SKM-1 (cell line): Measurements from ENCODE around the gene ARHGEF10L.
"Not testable (repeated sequence)": the region's sequence is repeated elsewhere in the genome, so short reads cannot be mapped to it uniquely, and the experiment has no call there.

Experiments
- DNase-seq: peaks from one replicate; lab custom pipeline; 2025; ENCODE audit not compliant: unreplicated experiment; lab: John Stamatoyannopoulos, UW

The ARHGEF10L gene

DNA sequence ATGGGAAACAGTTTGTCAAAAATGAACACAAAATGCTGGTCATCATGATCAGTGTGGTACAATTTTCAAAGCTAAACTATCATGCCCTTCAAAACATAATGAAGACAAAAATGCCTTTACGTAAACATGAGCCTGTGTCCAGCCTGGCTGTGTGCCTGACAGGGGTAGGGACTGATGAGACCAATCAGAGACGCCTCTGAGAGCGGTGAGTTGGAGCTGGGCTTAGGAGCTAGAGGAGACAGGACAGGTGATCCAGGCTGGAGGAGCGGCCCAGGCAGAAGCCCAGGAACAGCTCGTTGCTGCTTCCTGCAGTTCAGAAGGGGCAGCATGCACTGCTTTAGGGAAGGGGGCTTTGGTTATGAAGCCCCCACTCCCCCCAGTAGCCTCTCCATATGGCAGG is 70.0 kb downstream of the ARHGEF10L start:
- DNase-seq: no peak

DNA sequence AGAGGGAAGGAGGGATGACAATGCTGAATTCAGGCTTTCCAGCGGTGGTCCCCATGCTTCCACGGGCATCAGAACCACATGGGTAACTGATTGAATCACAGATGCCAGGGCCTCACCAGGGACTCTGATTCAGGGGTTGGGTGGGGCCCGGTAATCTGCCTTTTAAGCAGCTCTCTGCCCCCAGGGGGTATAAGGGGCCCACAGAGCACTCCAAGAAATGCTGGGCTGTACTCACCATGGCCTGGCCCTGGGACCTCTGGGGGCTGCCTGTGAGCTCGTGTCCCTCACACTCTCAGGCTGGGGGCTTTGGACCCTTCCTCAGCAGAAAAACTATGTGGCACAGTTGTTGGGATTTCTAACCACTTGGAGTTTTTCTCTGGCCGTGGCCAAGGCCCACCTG is 70.6 kb downstream of the ARHGEF10L start:
- DNase-seq: no peak

DNA sequence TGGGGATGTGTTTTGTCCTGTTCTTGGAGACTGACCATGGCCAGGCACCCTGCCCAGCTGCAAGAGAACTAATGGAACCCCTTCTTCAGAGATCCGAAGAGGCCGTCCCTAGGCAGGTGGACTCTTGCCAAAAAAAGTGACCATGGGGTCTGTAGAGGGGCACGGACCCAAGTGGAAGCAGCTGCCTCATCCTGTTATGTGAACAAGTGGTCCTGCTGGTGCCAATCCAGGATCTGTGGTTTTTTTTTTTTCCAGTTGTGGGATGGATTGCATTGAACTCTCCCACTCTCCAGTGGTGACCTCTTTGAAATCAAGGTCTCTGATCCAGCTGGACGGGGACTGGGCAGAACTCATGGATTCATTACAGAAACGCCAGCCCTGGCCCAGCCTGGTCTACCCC is 71.2 kb downstream of the ARHGEF10L start:
- DNase-seq: no peak

DNA sequence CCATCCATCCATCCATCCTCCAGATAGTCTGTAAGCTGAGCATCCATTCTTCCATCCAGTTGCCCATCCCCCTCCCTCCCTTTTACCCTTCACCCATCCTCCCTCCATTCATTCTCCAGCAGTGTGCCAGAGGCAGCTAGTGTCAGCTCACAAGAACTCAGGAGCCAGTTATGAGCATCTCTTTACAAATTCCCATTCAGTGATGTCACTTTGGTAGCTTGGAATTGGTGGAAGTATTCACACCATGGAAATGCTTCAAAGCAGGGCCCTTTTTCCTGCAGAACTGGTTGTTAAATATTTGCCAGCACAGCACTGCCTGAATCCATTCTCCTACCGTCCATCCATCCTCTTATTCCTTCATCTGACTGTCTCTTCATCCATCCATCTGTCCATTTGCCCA is 72.5 kb downstream of the ARHGEF10L start:
- no peak for DNase-seq

DNA sequence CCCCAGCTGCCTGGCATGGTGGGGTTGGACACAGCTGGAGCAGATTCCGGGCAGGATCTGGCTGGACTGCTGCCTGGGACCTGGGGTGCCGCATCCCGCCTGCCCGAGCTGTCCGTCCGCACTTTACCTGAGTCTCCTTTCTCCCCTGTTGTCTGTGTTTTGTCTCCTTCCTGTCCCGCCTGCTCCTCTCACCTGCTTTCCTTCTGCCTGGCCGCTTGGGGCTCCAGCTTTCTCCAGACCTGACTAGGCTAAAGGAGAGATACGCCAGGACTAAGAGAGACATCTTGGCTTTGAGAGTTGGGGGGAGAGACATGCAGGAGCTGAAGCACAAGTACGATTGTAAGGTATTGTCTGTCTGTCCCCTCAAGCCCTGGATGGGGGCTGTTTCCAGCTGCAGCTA is 73.3 kb downstream of the ARHGEF10L start:
- no peak for DNase-seq

DNA sequence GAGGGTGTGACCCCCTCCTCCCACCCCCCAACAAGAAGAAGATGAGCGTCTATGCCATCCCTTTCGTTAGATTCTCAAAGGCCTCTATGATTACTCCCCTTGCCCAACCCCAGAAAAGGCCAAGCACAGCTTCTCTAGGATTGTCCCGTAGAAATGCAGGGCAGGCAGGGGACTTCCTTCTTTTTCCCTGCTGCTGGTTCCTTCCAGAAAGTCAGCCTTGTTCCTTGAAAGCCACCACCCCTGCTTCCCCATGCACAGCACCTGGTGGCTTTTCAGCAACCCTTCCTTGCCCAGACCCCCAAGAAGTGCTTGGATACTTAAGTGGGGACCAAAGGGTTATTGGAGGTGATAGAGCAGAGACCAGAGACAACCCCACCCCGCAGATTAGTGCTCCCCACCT is 75.1 kb downstream of the ARHGEF10L start:
- no peak for DNase-seq

DNA sequence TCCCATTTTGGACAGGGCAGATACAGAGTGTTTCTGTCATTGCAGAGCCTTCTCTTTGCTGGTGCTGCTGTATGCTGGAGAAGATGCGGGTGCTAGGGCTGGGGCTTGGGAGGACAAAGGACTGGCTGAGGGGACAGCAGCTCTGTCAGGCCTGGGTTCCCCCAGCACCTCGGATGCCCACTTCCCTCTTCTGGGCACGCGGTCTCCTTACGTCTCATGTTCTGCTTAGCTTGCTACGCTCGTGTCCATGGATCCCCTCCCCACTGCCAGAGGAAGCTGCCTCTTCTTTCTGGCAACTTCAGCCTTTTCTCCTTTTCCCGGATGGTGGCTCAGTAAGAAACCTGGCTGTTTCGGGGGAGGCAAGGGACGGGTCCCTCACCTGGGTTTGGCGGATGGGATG is 75.7 kb downstream of the ARHGEF10L start:
- no peak for DNase-seq

DNA sequence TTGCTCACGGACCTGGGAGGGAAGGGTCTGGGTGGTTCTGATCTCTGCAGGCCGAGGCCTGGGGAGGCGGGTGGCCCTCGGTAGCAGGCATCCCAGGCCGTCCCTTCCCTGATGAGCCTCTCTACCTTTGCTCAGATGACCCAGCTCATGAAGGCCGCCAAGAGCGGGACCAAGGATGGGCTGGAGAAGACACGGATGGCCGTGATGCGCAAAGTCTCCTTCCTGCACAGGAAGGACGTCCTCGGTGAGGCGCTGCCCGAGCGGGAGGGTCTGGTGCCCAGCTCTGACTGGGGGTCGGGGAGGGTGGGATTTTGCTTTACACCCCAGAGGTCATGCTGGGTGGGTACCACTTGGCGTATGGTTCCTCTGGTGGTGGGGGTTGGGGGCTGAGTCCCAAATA is 76.5 kb downstream of the ARHGEF10L start:
- DNase-seq: no peak

DNA sequence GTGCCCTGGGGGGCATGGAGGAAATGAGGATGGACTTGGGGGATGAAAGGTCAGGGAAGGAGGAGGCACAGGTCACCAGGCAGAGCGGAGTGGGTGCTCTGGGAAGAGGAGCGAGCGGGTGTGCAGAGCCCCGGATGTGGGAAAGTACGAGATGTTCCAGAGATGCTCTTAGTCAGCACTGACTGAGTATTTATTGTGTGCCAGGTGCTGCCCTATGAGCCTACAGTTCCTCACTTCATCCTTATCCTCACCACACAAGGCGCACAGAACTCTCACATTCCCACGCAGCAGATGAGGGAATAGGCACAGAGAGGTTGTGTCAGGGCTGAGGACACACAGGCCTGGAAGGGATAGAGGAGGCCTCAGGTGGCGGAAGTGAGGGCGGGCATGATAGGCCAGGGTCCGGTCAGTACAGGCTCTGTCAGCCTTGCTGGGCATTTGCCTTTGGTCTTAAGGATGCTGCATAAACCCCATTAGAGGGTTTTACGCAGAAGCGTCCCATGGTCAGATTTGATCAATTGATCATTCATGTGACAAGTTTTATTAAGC is 77.3 kb downstream of the ARHGEF10L start:
- DNase-seq: no peak

DNA sequence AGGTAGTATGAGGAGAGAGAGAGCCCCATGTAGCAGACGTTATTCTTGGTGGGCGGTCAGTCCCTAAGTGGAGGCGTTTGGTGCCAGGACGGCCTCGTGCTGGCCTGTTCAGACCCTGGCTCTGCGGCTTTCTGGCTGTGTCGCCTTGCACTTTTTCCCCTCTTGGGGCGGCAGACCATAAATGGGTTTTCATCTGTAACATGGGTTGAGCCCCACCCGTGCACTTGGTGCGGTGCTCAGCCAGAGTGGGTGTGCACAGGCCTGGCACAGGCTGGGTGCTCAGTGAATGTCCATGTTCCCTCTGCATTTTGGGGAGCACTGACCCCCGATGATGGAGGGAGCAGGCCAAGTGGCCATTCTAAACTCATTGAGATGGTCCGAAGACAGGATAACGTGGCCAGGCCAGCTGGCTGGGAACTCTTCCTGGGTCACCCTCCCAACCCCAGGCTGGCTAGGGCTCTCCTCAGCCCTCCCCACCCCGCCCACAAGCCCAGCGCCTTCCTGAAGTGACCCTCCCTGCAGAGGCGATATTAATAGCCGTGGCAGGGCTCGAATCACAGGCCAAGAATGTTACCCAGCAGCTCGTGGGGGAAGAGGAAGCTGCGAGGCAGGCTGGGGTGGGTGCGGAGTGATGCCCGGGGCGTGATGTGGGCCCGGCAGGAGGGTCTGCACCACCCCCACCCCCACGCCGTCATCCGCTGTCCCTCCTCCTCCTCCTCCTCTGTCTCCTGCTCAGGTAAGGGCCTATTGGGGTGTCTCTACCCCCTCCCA is 78.5 kb downstream of the ARHGEF10L start:
- DNase-seq: no peak

DNA sequence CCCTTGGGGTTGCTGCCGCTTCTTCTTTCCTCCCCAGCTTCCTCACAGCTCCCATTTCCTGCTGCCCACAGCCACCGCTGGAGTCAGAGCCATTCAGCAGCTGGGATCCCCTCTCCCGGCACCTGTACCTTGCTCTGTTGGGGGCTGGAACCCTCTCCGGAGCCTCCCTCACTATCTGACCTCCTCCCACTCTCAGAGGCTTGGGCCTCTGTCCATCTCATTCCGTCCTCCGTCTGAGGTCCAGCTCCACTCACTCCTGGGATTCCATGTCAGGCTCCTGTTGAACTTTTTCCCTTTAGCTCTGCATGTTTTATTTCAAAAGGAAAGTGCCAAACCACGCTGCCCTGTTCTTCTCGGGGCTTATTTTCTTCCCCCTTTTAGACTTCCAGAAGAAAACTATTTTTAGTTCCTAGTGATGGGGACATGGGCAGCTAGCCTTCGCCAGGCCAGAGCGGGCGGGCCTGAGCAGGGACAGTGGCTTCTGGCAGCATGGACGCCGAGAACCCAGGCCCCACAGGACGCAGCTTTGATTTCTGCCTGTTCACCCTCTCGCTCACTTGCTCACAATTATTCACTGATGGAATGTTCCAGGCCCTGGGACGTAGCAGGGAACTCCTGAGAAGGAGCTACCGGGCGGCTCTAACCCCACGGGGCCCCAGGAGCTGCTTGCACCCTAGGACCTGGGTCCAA is 79.2 kb downstream of the ARHGEF10L start:
- DNase-seq: no peak

DNA sequence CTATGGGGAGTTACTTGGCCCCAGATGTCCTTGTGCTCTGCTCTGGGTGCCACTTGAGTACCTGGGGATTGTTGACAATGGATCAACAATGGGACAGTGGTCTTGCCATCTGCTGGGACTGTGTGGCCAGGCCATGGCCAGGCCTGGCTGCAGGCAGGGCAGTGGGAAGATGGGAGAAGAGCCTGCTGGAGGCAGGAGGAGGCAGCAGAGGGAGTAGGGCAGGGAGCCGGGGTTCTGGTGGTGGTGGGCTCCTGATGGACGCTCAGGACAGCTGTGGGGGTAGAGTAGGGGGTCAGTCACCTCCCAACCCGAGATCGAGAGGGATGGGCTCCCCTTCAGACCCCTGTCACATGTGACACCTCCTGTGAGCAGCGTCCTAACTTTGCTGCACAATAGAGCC is 81.0 kb downstream of the ARHGEF10L start:
- DNase-seq: no peak

DNA sequence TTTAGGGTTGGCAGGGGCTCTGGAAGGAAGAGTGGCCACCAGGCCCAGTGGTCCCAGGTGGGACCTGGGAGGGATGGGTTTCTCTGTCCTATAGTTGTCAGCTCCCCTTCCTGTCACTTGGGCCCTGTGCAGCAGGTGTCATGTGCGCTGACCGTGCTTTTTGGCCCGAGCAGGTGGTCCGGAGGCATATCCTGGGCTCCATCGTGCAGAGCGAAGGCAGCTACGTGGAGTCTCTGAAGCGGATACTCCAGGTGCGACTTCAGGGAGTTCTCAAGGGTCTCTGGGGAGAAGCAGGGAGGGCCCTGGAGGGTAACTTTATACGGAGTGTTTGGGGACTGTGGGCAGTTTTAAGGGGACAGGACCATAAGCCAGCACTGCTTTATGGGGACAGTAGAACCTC is 82.2 kb downstream of the ARHGEF10L start:
- DNase-seq: no peak

DNA sequence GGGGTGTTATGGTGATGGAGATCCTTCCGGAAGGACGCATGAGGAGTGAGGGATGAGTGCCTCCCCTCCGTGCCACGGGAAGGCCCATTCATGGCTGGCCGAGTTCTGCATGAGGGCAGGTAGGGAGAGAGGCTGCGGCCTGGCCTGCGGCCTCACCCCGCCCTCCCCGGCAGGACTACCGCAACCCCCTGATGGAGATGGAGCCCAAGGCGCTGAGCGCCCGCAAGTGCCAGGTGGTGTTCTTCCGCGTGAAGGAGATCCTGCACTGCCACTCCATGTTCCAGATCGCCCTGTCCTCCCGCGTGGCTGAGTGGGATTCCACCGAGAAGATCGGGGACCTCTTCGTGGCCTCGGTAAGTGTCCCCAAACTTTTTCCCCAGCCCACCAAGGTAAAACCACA is 83.3 kb downstream of the ARHGEF10L start:
- no peak for DNase-seq

DNA sequence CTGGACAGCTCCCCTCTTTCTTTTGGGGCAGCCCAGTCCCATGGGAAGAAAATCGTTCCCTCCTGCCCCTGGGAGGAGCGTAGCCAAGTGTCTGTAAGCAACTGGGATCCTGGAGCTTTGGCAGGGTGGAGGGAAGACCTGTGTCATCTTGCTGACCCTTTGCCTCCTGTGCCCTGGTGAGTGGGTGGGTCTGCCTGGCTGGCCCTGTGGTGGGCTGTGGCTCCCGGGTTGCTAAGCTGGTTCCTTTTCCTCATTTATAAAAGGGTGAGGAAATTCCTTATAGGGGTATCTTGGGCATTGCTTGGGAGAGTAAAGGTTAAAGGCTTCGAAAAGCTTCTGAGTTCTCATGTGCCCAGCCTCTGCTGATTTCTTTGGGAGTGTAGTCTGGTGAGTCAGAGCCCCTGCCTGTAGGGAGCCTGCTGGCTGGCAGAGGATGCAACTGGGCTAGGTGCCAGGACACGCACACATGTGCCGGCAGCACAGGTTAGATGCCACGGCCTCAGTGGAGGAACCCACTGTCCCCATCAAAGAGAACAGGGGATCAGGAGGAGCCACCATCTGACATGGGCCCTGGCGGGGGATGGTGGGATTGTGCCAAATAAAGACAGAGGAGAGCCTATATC is 85.2 kb downstream of the ARHGEF10L start:
- DNase-seq: no peak

DNA sequence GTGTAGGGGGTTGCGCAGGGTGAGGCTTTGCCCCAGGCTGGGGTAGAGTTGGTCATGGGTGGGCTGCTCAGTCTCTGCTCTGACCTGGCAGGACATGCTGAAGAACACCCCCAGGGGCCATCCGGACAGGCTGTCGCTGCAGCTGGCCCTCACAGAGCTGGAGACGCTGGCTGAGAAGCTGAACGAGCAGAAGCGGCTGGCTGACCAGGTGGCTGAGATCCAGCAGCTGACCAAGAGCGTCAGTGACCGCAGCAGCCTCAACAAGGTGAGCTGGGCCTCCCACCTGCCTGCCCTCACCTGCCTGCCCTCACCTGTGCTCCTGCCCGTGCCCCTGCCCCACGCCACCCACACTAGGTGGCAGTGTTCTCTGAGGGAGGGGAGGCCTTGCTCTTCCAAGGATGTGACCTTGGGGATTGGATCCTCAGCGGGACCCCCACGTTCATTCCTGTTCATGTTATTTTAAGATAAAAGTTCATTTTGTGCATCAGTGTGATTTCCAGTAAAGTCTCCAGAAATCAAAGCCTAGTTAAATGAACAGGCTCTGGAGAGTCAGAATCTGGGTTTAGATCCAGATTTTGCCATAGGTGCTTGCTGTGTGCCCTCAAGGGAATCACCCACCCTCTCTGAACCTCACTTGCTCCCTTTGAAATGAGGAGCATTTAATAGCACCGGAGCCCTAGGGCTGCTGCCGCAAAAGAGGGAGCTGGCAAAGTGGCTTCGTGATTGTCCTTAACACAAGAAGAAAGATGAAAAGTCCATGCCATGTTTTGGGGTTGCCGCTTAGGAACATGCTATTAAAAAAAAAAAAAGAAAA is 87.9 kb downstream of the ARHGEF10L start:
- DNase-seq: no peak

DNA sequence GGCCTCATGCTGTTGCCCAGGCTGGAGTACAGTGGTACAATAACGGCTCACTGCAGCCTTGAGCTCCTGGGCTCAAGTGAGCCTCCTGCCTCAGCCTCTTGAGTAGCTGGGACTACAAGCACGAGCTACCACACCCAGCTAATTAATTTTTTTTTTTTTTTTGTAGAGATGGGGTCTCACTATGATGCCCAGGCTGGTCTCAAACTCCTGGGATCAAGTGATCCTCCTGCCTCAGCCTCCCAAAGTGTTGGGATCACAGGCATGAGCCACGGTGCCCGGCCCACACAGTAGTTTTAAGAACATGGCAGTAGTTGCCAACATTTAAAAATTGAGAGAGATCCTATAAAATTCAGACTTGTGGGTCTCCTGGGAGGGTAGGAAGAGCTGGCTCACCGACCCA is 89.5 kb downstream of the ARHGEF10L start:
- not testable (repeated sequence) for DNase-seq

DNA sequence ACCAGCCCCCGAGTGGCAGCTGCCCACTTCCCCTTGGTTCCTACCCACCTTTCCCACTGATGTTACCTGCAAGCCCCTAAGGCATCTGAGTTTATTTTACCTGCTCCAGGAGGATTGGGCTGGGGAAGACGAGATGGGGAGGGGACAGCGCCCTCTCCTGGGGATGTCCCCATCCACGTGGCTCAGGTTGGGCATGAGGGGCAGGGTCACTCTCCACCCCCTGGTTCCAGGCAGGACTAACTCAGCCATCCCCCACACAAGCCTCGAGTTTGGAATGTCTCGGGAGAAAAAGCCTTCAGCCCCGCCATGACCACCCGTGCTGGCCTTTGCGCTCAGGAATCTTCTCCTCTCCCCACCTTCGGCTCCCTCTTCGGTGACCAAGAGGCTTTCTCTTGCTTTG is 90.0 kb downstream of the ARHGEF10L start:
- DNase-seq: no peak

DNA sequence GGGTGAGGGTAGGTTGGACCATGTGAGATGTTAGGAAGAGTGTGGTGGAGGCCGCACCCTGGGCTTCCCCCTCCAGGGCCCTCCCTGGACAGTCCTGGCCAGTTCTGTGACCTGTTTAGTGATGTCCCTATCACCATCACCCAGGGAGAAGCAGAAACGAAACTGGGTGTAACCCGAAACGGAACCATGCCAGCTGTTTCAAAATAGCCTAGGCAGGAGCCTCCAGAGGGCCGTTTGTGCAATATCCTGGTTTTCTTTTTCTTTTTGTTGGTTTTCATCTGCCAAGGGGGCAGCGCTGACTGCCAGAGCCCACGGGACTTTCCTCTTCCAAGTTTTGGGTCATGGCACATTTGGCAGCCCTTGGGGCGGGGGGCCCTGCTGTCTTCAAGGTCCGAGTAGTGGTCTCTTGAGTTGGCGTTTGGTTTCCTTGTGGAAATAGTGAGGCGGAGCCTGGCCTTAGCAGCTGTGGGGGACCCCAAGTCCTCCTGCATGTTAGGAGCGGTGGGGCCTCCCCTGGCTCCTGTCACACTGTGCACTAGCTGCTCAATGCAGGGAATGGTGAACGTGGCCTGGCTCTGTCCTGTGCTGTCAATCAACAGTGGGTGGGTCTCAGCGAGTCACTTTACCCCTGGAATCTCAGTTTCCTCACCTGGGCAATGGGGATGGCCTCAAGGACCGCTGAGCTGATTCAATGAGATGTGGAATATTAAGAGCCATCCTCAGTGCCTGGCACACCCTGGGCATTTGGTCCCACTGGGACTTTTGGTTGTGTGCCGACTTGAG is 90.7 kb downstream of the ARHGEF10L start:
- peak; percentile 85 for DNase-seq

DNA sequence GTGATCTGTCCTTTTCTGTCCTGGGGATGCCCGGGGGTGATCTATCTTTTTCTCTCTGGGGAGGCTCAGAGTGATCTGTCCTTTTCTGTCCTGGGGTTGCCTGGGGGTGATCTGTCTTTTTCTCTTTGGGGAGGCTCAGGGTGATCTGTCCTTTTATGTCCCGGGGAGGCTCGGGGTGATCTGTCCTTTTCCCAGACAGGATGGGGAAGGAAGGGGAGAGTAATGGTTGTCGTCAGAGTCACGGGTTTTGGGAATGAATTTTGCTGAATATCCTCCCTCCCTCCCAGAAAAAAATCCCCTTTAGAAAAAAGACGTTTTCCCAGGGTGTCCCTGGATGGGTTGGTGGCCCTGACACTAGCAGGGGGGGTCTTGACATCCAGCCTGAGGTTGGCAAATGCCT is 91.5 kb downstream of the ARHGEF10L start:
- no peak for DNase-seq
